Neuronal stem cell (in vitro differentiated cells): ENCODE data around the gene DHDH.
A peak's percentile ranks its signal among the peaks of the same experiment; 100 is the strongest.
"Not testable (repeated sequence)": the region's sequence is repeated elsewhere in the genome, so short reads cannot be mapped to it uniquely, and the experiment has no call there.

Experiments used
- DNase-seq: peaks from one replicate; pipeline ENCODE4 v3.0.0-alpha.2; 2013; ENCODE audit warnings: low spot score
- H2AFZ ChIP-seq: one replicate; pipeline ENCODE4 v1.6.1; 2013; ENCODE audit warnings: mild to moderate bottlenecking, low read length, inconsistent platforms
- H2AK5ac ChIP-seq: 2 replicates; pipeline ENCODE4 v1.6.1; 2013; ENCODE audit warnings: low read depth, mild to moderate bottlenecking, inconsistent platforms, low read length, moderate library complexity, mixed read lengths
- H2BK120ac ChIP-seq: 2 replicates; pipeline ENCODE4 v1.6.1; 2013; ENCODE audit warnings: low read depth, mild to moderate bottlenecking, inconsistent platforms, low read length, moderate library complexity, mixed read lengths
- H2BK12ac ChIP-seq: one replicate; pipeline ENCODE4 v1.6.1; 2013; ENCODE audit warnings: low read length, inconsistent platforms
- H2BK15ac ChIP-seq: 2 replicates; pipeline ENCODE4 v1.6.1; 2013; ENCODE audit warnings: mild to moderate bottlenecking, low read length, inconsistent platforms, mixed read lengths
- H2BK5ac ChIP-seq: one replicate; pipeline ENCODE4 v1.6.1; 2013; ENCODE audit warnings: inconsistent platforms, mild to moderate bottlenecking, low read length, moderate library complexity
- H3K14ac ChIP-seq: one replicate; pipeline ENCODE4 v1.6.1; 2013; ENCODE audit warnings: low read length, inconsistent platforms
- H3K18ac ChIP-seq: 2 replicates; pipeline ENCODE4 v1.6.1; 2013; ENCODE audit warnings: low read length, inconsistent platforms
- H3K23ac ChIP-seq: 2 replicates; pipeline ENCODE4 v1.6.1; 2013; ENCODE audit warnings: low read depth, mild to moderate bottlenecking, mixed read lengths, low read length, inconsistent platforms; ENCODE audit not compliant: poor library complexity
- H3K27ac ChIP-seq: replicated peaks from 3 replicates; pipeline ENCODE4 v1.5.1; 2013; ENCODE audit warnings: low read length, inconsistent platforms
- H3K27me3 ChIP-seq, 3 experiments: 2 replicates each; pipeline ENCODE4 v1.6.1; 2013; ENCODE audit warnings: low read length in 3 of 3, mild to moderate bottlenecking in 2 of 3, inconsistent platforms in 1 of 3, low read depth in 1 of 3, mixed read lengths in 1 of 3, moderate library complexity in 1 of 3; ENCODE audit not compliant: control insufficient read depth in 3 of 3, insufficient read depth in 3 of 3
- H3K36me3 ChIP-seq, 2 donors: replicated peaks in 1 of 2; 2 replicates each; pipeline ENCODE4 v1.6.1; 2013; ENCODE audit warnings: low read length in 2 of 2; ENCODE audit not compliant: control insufficient read depth in 2 of 2, insufficient read depth in 2 of 2
- H3K4ac ChIP-seq: 2 replicates; pipeline ENCODE4 v1.6.1; 2013; ENCODE audit warnings: inconsistent platforms, mild to moderate bottlenecking, low read length, moderate library complexity
- H3K4me1 ChIP-seq, 2 donors: 1 replicate in 1 of 2; 2 replicates in 1 of 2; pipeline ENCODE4 v1.6.1; 2013; ENCODE audit warnings: low read length in 2 of 2, low read depth in 1 of 2; ENCODE audit not compliant: control insufficient read depth in 2 of 2, insufficient read depth in 1 of 2
- H3K4me2 ChIP-seq: one replicate; pipeline ENCODE4 v1.6.1; 2013; ENCODE audit warnings: mild to moderate bottlenecking, low read length, inconsistent platforms; ENCODE audit not compliant: insufficient read depth, poor library complexity, severe bottlenecking
- H3K4me3 ChIP-seq, 2 donors: 2 replicates each; pipeline ENCODE4 v1.5.1; 2013; ENCODE audit warnings: low read length in 2 of 2, mild to moderate bottlenecking in 2 of 2, inconsistent platforms in 1 of 2, moderate library complexity in 1 of 2
- H3K79me1 ChIP-seq: one replicate; pipeline ENCODE4 v1.6.1; 2013; ENCODE audit warnings: low read depth, mild to moderate bottlenecking, inconsistent platforms, low read length, moderate library complexity
- H3K9ac ChIP-seq: one replicate; pipeline ENCODE4 v1.6.1; 2013; ENCODE audit warnings: mild to moderate bottlenecking, low read depth, low read length, inconsistent platforms; ENCODE audit not compliant: poor library complexity
- H3K9me3 ChIP-seq, 2 donors: replicated peaks in 1 of 2; 2 replicates each; pipeline versions ENCODE3 to v1.6.1; 2013; ENCODE audit warnings: low read length in 2 of 2, mild to moderate bottlenecking in 2 of 2, inconsistent platforms in 1 of 2, low read depth in 1 of 2, mixed read lengths in 1 of 2, moderate library complexity in 1 of 2; ENCODE audit not compliant: control insufficient read depth in 2 of 2, insufficient read depth in 1 of 2
- H4K8ac ChIP-seq: one replicate; pipeline ENCODE4 v1.6.1; 2013; ENCODE audit warnings: low read depth, mild to moderate bottlenecking, inconsistent platforms, low read length, moderate library complexity
- H4K91ac ChIP-seq: one replicate; pipeline ENCODE4 v1.6.1; 2013; ENCODE audit warnings: low read length, low read depth, mild to moderate bottlenecking, inconsistent platforms; ENCODE audit not compliant: poor library complexity
- WGBS, 2 donors: extraction: QIAGEN DNeasy Blood & Tissue Kit; methylation state at CpG; one replicate each; pipeline ENCODE4 v1.1.7; 2013; ENCODE audit warnings: missing lambda C conversion rate in 2 of 2, mixed read lengths in 1 of 2; ENCODE audit not compliant: insufficient read length in 2 of 2, insufficient replicate concordance in 1 of 2; ENCODE audit errors: extremely low coverage in 2 of 2; 5-methylcytosine and 5-hydroxymethylcytosine counted together

DHDH gene

DNA sequence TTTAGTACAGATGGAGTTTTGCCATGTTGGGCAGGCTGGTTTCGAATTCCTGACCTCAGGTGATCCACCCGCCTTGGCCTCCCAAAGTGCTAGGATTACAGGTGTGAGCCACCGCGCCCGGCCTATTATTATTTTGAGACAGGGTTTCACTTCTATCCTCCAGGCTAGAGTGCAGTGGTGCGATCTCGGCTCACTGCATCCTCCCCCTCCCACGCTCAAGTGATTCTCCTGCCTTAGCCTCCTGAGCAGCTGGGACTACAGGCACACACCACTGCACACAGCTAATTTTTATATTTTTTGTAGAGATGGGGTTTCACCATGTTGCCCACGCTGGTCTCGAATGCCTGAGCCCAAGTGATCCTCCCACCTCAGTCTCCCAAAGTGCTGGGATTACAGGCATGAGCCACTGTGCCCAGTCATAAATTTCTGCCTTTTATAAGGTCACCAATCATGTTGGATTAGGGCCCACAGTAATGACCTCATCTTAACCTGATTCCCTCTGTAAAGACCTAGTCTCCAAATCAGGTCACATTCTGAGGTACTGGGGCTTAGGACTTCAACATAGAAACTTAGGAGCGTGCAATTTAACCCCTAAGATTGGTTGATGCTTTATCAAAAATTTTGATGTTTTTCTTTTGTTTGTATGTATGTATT, 23.9 kb upstream of the DHDH start:
- not testable (repeated sequence) for H2AFZ ChIP-seq, H2BK120ac ChIP-seq, H3K14ac ChIP-seq, H3K9ac ChIP-seq, H4K91ac ChIP-seq, H2BK15ac ChIP-seq, H3K4me2 ChIP-seq, H3K27ac ChIP-seq, H3K18ac ChIP-seq, H3K27me3 ChIP-seq, H2BK5ac ChIP-seq, H4K8ac ChIP-seq, H3K4me1 ChIP-seq, H3K9me3 ChIP-seq, H2AK5ac ChIP-seq, H3K79me1 ChIP-seq, H2BK12ac ChIP-seq, H3K4ac ChIP-seq, H3K23ac ChIP-seq, DNase-seq, H3K4me3 ChIP-seq
- peaks cover 49 to 89% of the 10 kb centered on the region in 2 donors for H3K36me3 ChIP-seq
- WGBS, 2 donors = no CpG with 5 or more reads among the region's 11 CpGs

GRCh38 chr19:48910803-48911202, 22.7 kb upstream of the DHDH start:
- Histone ChIP-seq H3K4me2 (no peak overlapping the region), H3K36me3 (peaks cover 47 to 89% of the 10 kb centered on the region in 2 donors), H3K27me3 (no peaks in the 10 kb centered on the region), H3K27ac (no peak overlapping the region), H2AK5ac (no peak overlapping the region), H2BK12ac (no peak overlapping the region), H2BK120ac (no peak overlapping the region), H2AFZ (no peak overlapping the region), H3K4ac (no peak overlapping the region), H3K9me3 (peaks cover 0 to 2% of the 10 kb centered on the region in 2 donors), H4K8ac (no peak overlapping the region), H3K4me1 (no peaks in the 10 kb centered on the region), H3K79me1 (no peaks in the 10 kb centered on the region), H3K9ac (no peak overlapping the region), H3K4me3 (no peak overlapping the region), H2BK5ac (no peak overlapping the region), H4K91ac (no peak overlapping the region), H3K23ac (no peak overlapping the region), H2BK15ac (no peak overlapping the region), H3K14ac (no peak overlapping the region), H3K18ac (no peak overlapping the region)
- no CpG with 5 or more reads among the region's 2 CpGs for WGBS, 2 donors
- DNase-seq = no peak

- WGBS, 2 donors = no CpG with 5 or more reads among the region's 9 CpGs
- Histone ChIP-seq H3K18ac (no peak overlapping the region), H4K91ac (no peak overlapping the region), H3K4me3 (no peak overlapping the region), H3K4me2 (no peak overlapping the region), H3K27ac (no peak overlapping the region), H2AK5ac (peak overlapping the region; percentile 28), H2BK15ac (no peak overlapping the region), H2BK5ac (no peak overlapping the region), H3K14ac (no peak overlapping the region), H3K4me1 (no peaks in the 10 kb centered on the region), H3K9me3 (peaks cover 0 to 2% of the 10 kb centered on the region in 2 donors), H3K36me3 (peaks cover 43 to 89% of the 10 kb centered on the region in 2 donors), H3K4ac (no peak overlapping the region), H3K27me3 (no peaks in the 10 kb centered on the region), H2AFZ (no peak overlapping the region), H3K79me1 (no peaks in the 10 kb centered on the region), H2BK12ac (no peak overlapping the region), H4K8ac (no peak overlapping the region), H3K23ac (no peak overlapping the region), H2BK120ac (no peak overlapping the region), H3K9ac (no peak overlapping the region)
- no peak for DNase-seq
Measured at GRCh38 chr19:48913114-48913889, 20.2 kb upstream of the DHDH start.

GRCh38 chr19:48914181-48914580, 19.3 kb upstream of the DHDH start:
- no peak overlapping the region for H3K27ac ChIP-seq
- no peak overlapping the region for H3K9ac ChIP-seq
- H3K79me1 ChIP-seq = no peaks in the 10 kb centered on the region
- H3K27me3 ChIP-seq = no peaks in the 10 kb centered on the region
- WGBS, 2 donors = no CpG with 5 or more reads among the region's 8 CpGs
- no peak overlapping the region for H3K4ac ChIP-seq
- H2AK5ac ChIP-seq = no peak overlapping the region
- no peak overlapping the region for H4K91ac ChIP-seq
- peaks cover 44 to 90% of the 10 kb centered on the region in 2 donors for H3K36me3 ChIP-seq
- no peak overlapping the region for H2AFZ ChIP-seq
- H2BK12ac ChIP-seq = no peak overlapping the region
- no peak overlapping the region for H2BK120ac ChIP-seq
- H4K8ac ChIP-seq = no peak overlapping the region
- no peak overlapping the region for H3K4me3 ChIP-seq
- no peaks in the 10 kb centered on the region for H3K4me1 ChIP-seq
- no peak overlapping the region for H2BK5ac ChIP-seq
- peaks cover 0 to 2% of the 10 kb centered on the region in 2 donors for H3K9me3 ChIP-seq
- no peak overlapping the region for H3K4me2 ChIP-seq
- no peak overlapping the region for H3K23ac ChIP-seq
- no peak for DNase-seq
- H3K14ac ChIP-seq = no peak overlapping the region
- H2BK15ac ChIP-seq = no peak overlapping the region
- H3K18ac ChIP-seq = no peak overlapping the region
